Keratinocyte (primary cell): Measurements from ENCODE around the gene COL4A6. TPM values are rescaled to one million over a fixed set of nuclear protein-coding genes. Genes with fewer than 3 reads are reported as not detected.

ENCODE experiments used
- DNase-seq: peaks from one replicate; pipeline ENCODE4 v3.0.0-alpha.2; 2011; ENCODE audit warnings: low read depth, missing footprints, low spot score
- FAIRE-seq: peaks from 2 replicates; lab custom pipeline; 2011; peaks lifted over from hg19 to GRCh38; lab: Jason Lieb, UNC
- H2AFZ ChIP-seq: 2 replicates; pipeline ENCODE4 v1.6.0; 2012; ENCODE audit warnings: low read length, control low read depth, inconsistent platforms; ENCODE audit not compliant: control insufficient read depth
- H3K27ac ChIP-seq: 2 replicates; pipeline ENCODE4 v1.5.1; 2011; ENCODE audit warnings: low read length; ENCODE audit not compliant: control insufficient read depth, insufficient read depth
- H3K27me3 ChIP-seq: 3 replicates; pipeline ENCODE4 v1.6.0; 2011; ENCODE audit warnings: low read length; ENCODE audit not compliant: control insufficient read depth, insufficient read depth; ENCODE audit errors: extremely low read depth
- H3K36me3 ChIP-seq, 2 experiments: 2 replicates in 1 of 2; 3 replicates in 1 of 2; pipeline ENCODE4 v1.5.1; 2011; ENCODE audit warnings: low read length in 2 of 2, mild to moderate bottlenecking in 1 of 2; ENCODE audit not compliant: control insufficient read depth in 2 of 2, insufficient read depth in 2 of 2; ENCODE audit errors: extremely low read depth in 1 of 2
- H3K4me1 ChIP-seq: 3 replicates; pipeline ENCODE4 v1.5.1; 2011; ENCODE audit warnings: low read length; ENCODE audit not compliant: control insufficient read depth, insufficient read depth; ENCODE audit errors: extremely low read depth
- H3K4me2 ChIP-seq: 3 replicates; pipeline ENCODE4 v1.6.0; 2011; ENCODE audit warnings: low read depth, low read length; ENCODE audit not compliant: control insufficient read depth, insufficient read depth; ENCODE audit errors: extremely low read depth
- H3K4me3 ChIP-seq, 3 experiments: fragments of 200-600 bp in 1 of 3; sonication (generic) in 1 of 3; 2 replicates in 2 of 3; 3 replicates in 1 of 3; pipeline ENCODE4 v1.5.1; 2011 to 2016; ENCODE audit warnings: low read length in 3 of 3, mild to moderate bottlenecking in 3 of 3, control low read depth in 2 of 3, inconsistent platforms in 1 of 3, low read depth in 1 of 3, mixed read lengths in 1 of 3, mixed run types in 1 of 3, moderate library complexity in 1 of 3; ENCODE audit not compliant: control insufficient read depth in 2 of 3, insufficient read depth in 2 of 3; ENCODE audit errors: extremely low read depth in 1 of 3
- H3K79me2 ChIP-seq: 2 replicates; pipeline ENCODE4 v1.6.0; 2012; ENCODE audit warnings: low read length; ENCODE audit not compliant: control insufficient read depth, insufficient read depth
- H3K9ac ChIP-seq: 3 replicates; pipeline ENCODE4 v1.6.0; 2011; ENCODE audit warnings: low read length; ENCODE audit not compliant: control insufficient read depth, insufficient read depth; ENCODE audit errors: extremely low read depth
- H3K9me1 ChIP-seq: 3 replicates; pipeline ENCODE4 v1.6.0; 2011; ENCODE audit warnings: low read length; ENCODE audit not compliant: control insufficient read depth, insufficient read depth; ENCODE audit errors: extremely low read depth
- H3K9me3 ChIP-seq: 2 replicates; pipeline ENCODE4 v1.5.1; 2012; ENCODE audit warnings: low read depth, low read length; ENCODE audit not compliant: control insufficient read depth
- H4K20me1 ChIP-seq: 3 replicates; pipeline ENCODE4 v1.6.0; 2011; ENCODE audit warnings: low read length; ENCODE audit not compliant: control insufficient read depth, insufficient read depth; ENCODE audit errors: extremely low read depth
- CTCF ChIP-seq, 3 experiments: IDR thresholded peaks in 1 of 3; conservative IDR thresholded peaks in 1 of 3; optimal IDR thresholded peaks in 1 of 3; 2 replicates in 2 of 3; 3 replicates in 1 of 3; pipeline versions ENCODE3 to v1.5.1; 2011; ENCODE audit warnings: low read length in 3 of 3, mild to moderate bottlenecking in 3 of 3, moderate library complexity in 2 of 3, control low read depth in 1 of 3, inconsistent platforms in 1 of 3; ENCODE audit not compliant: insufficient read depth in 2 of 3; ENCODE audit errors: extremely low read depth in 1 of 3
- EZH2 ChIP-seq: IDR thresholded peaks from one replicate; pipeline ENCODE4 v1.6.1; 2012; ENCODE audit warnings: inconsistent platforms, mild to moderate bottlenecking, low read length, moderate library complexity
- dilution Hi-C: fragments of 300-500 bp; cut with MboI; formaldehyde crosslinking; loops from one replicate; pipeline ENCODE4 v1.7.0; 2020; ENCODE audit warnings: low sequenced_read_pairs; ENCODE audit not compliant: extremely low pct_ligation_motif_present
- polyA plus RNA-seq, 5 experiments: library from polyadenylated mRNA; depleted of rRNA in 3 of 5; stranded (reverse) in 3 of 5; stranded (forward) in 1 of 5; unstranded in 1 of 5; fragments of >200 nt; gene quantifications; 1 replicate in 1 of 5; 2 replicates in 3 of 5; 3 replicates in 1 of 5; pipeline versions ENCODE4 v1.2.1 to v1.2.3, GENCODE V29; 2011 to 2012; ENCODE audit warnings: missing spikeins in 2 of 5, low read depth in 1 of 5, low replicate concordance in 1 of 5

Gene COL4A6
- polyA plus RNA-seq, 1 donor (not counting 4 experiments of a cell fraction or from before 2014, with no cell fraction given) = 18.8 TPM

GRCh38 chrX:108209006-108209554 is 229.1 kb downstream of the COL4A6 start:
- Histone ChIP-seq H4K20me1 (no peaks in the 10 kb centered on the region), H3K4me2 (no peak overlapping the region), H3K27ac (no peak overlapping the region), H3K9me3 (no peaks in the 10 kb centered on the region), H3K9ac (no peak overlapping the region), H3K27me3 (no peaks in the 10 kb centered on the region), H3K36me3 (peaks cover 0 to 2% of the 10 kb centered on the region in 2 experiments), H3K9me1 (no peaks in the 10 kb centered on the region), H3K79me2 (no peaks in the 10 kb centered on the region), H3K4me3 (no peak overlapping the region), H3K4me1 (no peaks in the 10 kb centered on the region), H2AFZ (no peak overlapping the region)
- no peak for DNase-seq
- FAIRE-seq = no peak
- dilution Hi-C loops = no loop called here
- TF ChIP-seq CTCF (optimal IDR thresholded peaks at IDR 0.05 in 1 of 3, IDR thresholded peaks at IDR 0.05 in 1 of 3, conservative IDR thresholded peaks at IDR 0.05 in 1 of 3; ENCODE audit: extremely low read depth in 1 of 3, insufficient read depth in 2 of 3, low read length in 3 of 3) (no peak), EZH2 (no peak)

- Histone ChIP-seq H3K27me3 (peaks cover 2% of the 10 kb centered on the region), H3K79me2 (no peaks in the 10 kb centered on the region), H3K36me3 (no peaks in the 10 kb centered on the region), H3K9me1 (no peaks in the 10 kb centered on the region), H2AFZ (no peak overlapping the region), H3K4me1 (no peaks in the 10 kb centered on the region), H3K4me3 (no peak overlapping the region), H3K9ac (no peak overlapping the region), H3K9me3 (no peaks in the 10 kb centered on the region), H3K27ac (no peak overlapping the region), H3K4me2 (no peak overlapping the region), H4K20me1 (no peaks in the 10 kb centered on the region)
- TF ChIP-seq CTCF (optimal IDR thresholded peaks at IDR 0.05 in 1 of 3, IDR thresholded peaks at IDR 0.05 in 1 of 3, conservative IDR thresholded peaks at IDR 0.05 in 1 of 3; ENCODE audit: extremely low read depth in 1 of 3, insufficient read depth in 2 of 3, low read length in 3 of 3) = no peak
- no peak for TF ChIP-seq EZH2
- DNase-seq (no peak), FAIRE-seq (no peak)
- dilution Hi-C loops = no loop called here
Measured at GRCh38 chrX:108203540-108203939, 234.7 kb downstream of the COL4A6 start.
